H9 (cell line): ENCODE data around the gene SHROOM1. TPM values are rescaled to one million over a fixed set of nuclear protein-coding genes. Genes with fewer than 3 reads are reported as not detected.

Experiments
- DNase-seq: peaks from one replicate; pipeline ENCODE4 v3.0.0-alpha.2; 2017
- H2AFZ ChIP-seq: one replicate; pipeline ENCODE4 v1.6.1; 2013; ENCODE audit warnings: mild to moderate bottlenecking, low read length, control low read depth, moderate library complexity
- H2AK5ac ChIP-seq: 2 replicates; pipeline ENCODE4 v1.6.1; 2013; ENCODE audit warnings: low read length, control low read depth, mixed read lengths; ENCODE audit not compliant: insufficient read length
- H2BK120ac ChIP-seq: one replicate; pipeline ENCODE4 v1.6.1; 2013; ENCODE audit warnings: low read depth, mild to moderate bottlenecking, low read length, control low read depth, inconsistent platforms; ENCODE audit not compliant: poor library complexity, severe bottlenecking
- H2BK12ac ChIP-seq: 2 replicates; pipeline ENCODE4 v1.6.1; 2013; ENCODE audit warnings: low read length, control low read depth, mixed read lengths, low read depth; ENCODE audit not compliant: insufficient read length
- H2BK15ac ChIP-seq: 2 replicates; pipeline ENCODE4 v1.6.1; 2013; ENCODE audit warnings: low read depth, low read length, control low read depth
- H2BK20ac ChIP-seq: one replicate; pipeline ENCODE4 v1.6.1; 2013; ENCODE audit warnings: low read depth, mild to moderate bottlenecking, low read length, control low read depth, inconsistent platforms; ENCODE audit not compliant: poor library complexity, severe bottlenecking
- H2BK5ac ChIP-seq: 2 replicates; pipeline ENCODE4 v1.6.1; 2013; ENCODE audit warnings: low read length, control low read depth, mixed read lengths; ENCODE audit not compliant: insufficient read length
- H3K14ac ChIP-seq: 2 replicates; pipeline ENCODE4 v1.6.1; 2013; ENCODE audit warnings: low read length, control low read depth; ENCODE audit not compliant: insufficient read depth
- H3K18ac ChIP-seq: 2 replicates; pipeline ENCODE4 v1.6.1; 2013; ENCODE audit warnings: low read depth, mild to moderate bottlenecking, mixed read lengths, low read length, control low read depth; ENCODE audit not compliant: insufficient read length
- H3K23ac ChIP-seq: 2 replicates; pipeline ENCODE4 v1.6.1; 2013; ENCODE audit warnings: low read length, control low read depth, mixed read lengths, low read depth; ENCODE audit not compliant: insufficient read length
- H3K23me2 ChIP-seq: 2 replicates; pipeline ENCODE4 v1.6.1; 2013; ENCODE audit warnings: low read depth, mild to moderate bottlenecking, mixed read lengths, low read length, control low read depth; ENCODE audit not compliant: insufficient read length, poor library complexity, severe bottlenecking
- H3K27ac ChIP-seq: 2 replicates; pipeline ENCODE4 v1.5.1; 2013; ENCODE audit warnings: low read length, control low read depth, mixed read lengths, low read depth; ENCODE audit not compliant: insufficient read length
- H3K27me3 ChIP-seq: 2 replicates; pipeline ENCODE4 v1.6.1; 2013; ENCODE audit warnings: low read length, control low read depth, inconsistent platforms; ENCODE audit not compliant: insufficient read depth
- H3K4ac ChIP-seq: 2 replicates; pipeline ENCODE4 v1.6.1; 2013; ENCODE audit warnings: low read depth, mild to moderate bottlenecking, control low read depth, inconsistent platforms, low read length, moderate library complexity
- H3K4me1 ChIP-seq: 2 replicates; pipeline ENCODE4 v1.6.1; 2013; ENCODE audit warnings: low read length, control low read depth, inconsistent platforms; ENCODE audit not compliant: insufficient read depth
- H3K4me2 ChIP-seq: 2 replicates; pipeline ENCODE4 v1.6.1; 2013; ENCODE audit warnings: low read length, control low read depth, mixed read lengths; ENCODE audit not compliant: insufficient read length, insufficient read depth
- H3K56ac ChIP-seq: 2 replicates; pipeline ENCODE4 v1.6.1; 2013; ENCODE audit warnings: low read depth, mild to moderate bottlenecking, mixed read lengths, low read length, control low read depth; ENCODE audit not compliant: insufficient read length
- H3K79me1 ChIP-seq: 2 replicates; pipeline ENCODE4 v1.6.1; 2013; ENCODE audit warnings: low read depth, mild to moderate bottlenecking, moderate library complexity, low read length, control low read depth, inconsistent platforms; ENCODE audit not compliant: insufficient read depth, poor library complexity, severe bottlenecking
- H3K79me2 ChIP-seq: 2 replicates; pipeline ENCODE4 v1.6.1; 2013; ENCODE audit warnings: low read length, control low read depth, inconsistent platforms; ENCODE audit not compliant: insufficient read depth
- H3K9ac ChIP-seq: 2 replicates; pipeline ENCODE4 v1.6.1; 2013; ENCODE audit warnings: low read length, control low read depth, mixed read lengths; ENCODE audit not compliant: insufficient read length; ENCODE audit errors: extremely low read depth
- H3K9me3 ChIP-seq: one replicate; pipeline ENCODE4 v1.6.1; 2013; ENCODE audit warnings: low read depth, low read length, inconsistent platforms; ENCODE audit not compliant: control insufficient read depth
- H3T11ph ChIP-seq: one replicate; pipeline ENCODE4 v1.6.1; 2013; ENCODE audit warnings: mild to moderate bottlenecking, low read length, control low read depth, inconsistent platforms
- H4K20me1 ChIP-seq: one replicate; pipeline ENCODE4 v1.6.1; 2013; ENCODE audit not compliant: control insufficient read depth, insufficient read length, insufficient read depth
- H4K5ac ChIP-seq: 2 replicates; pipeline ENCODE4 v1.6.1; 2013; ENCODE audit warnings: low read depth, mild to moderate bottlenecking, mixed read lengths, low read length, control low read depth; ENCODE audit not compliant: insufficient read length
- H4K8ac ChIP-seq: replicated peaks from 2 replicates; pipeline ENCODE4 v1.6.1; 2013; ENCODE audit warnings: low read length, control low read depth, mixed read lengths, low read depth; ENCODE audit not compliant: insufficient read length
- H4K91ac ChIP-seq: 2 replicates; pipeline ENCODE4 v1.6.1; 2013; ENCODE audit warnings: low read depth, mild to moderate bottlenecking, moderate library complexity, mixed read lengths, low read length, control low read depth; ENCODE audit not compliant: insufficient read length
- H3K27ac Mint-ChIP-seq, 3 experiments: 2 replicates in 2 of 3; 3 replicates in 1 of 3; pipeline ENCODE4 v1.8.0; 2020 to 2021; ENCODE audit warnings: mixed read lengths in 3 of 3, mild to moderate bottlenecking in 1 of 3, moderate library complexity in 1 of 3
- H3K27me3 Mint-ChIP-seq: 2 replicates; pipeline ENCODE4 v1.8.0; 2021; ENCODE audit warnings: low read depth, mild to moderate bottlenecking, moderate library complexity, mixed read lengths
- H3K36me3 Mint-ChIP-seq, 3 experiments: 2 replicates in 2 of 3; 3 replicates in 1 of 3; pipeline ENCODE4 v1.8.0; 2020 to 2021; ENCODE audit warnings: low read depth in 3 of 3, mixed read lengths in 3 of 3; ENCODE audit not compliant: insufficient read depth in 1 of 3
- H3K4me1 Mint-ChIP-seq, 2 experiments: 2 replicates each; pipeline ENCODE4 v1.8.0; 2020; ENCODE audit warnings: mixed read lengths in 2 of 2
- H3K4me3 Mint-ChIP-seq, 2 experiments: 2 replicates in 1 of 2; 3 replicates in 1 of 2; pipeline ENCODE4 v1.8.0; 2020 to 2021; ENCODE audit warnings: mild to moderate bottlenecking in 2 of 2, mixed read lengths in 2 of 2, moderate library complexity in 1 of 2
- H3K9me3 Mint-ChIP-seq, 2 experiments: 2 replicates in 1 of 2; 3 replicates in 1 of 2; pipeline ENCODE4 v1.8.0; 2020; ENCODE audit warnings: mild to moderate bottlenecking in 2 of 2, mixed read lengths in 2 of 2, moderate library complexity in 1 of 2
- CTCF ChIP-seq: fragments of 200-600 bp; sonication (generic); conservative IDR thresholded peaks from 3 replicates; pipeline ENCODE4 v1.8.0; 2021; ENCODE audit warnings: antibody characterized with exemption, mild to moderate bottlenecking
- WGBS: extraction: QIAGEN DNeasy Blood & Tissue Kit; methylation state at CpG from one replicate; pipeline ENCODE4 v1.1.7; 2013; ENCODE audit warnings: missing lambda C conversion rate, low lambda C conversion rate, mixed read lengths; ENCODE audit not compliant: insufficient read length; ENCODE audit errors: extremely low coverage; 5-methylcytosine and 5-hydroxymethylcytosine counted together
- total RNA-seq: library from RNA; stranded (reverse); gene quantifications from 2 replicates; pipeline ENCODE4 v1.2.1, GENCODE V29; 2021

SHROOM1 gene
- total RNA-seq, 1 experiment from 2014 or later: 7.0 TPM

- no peak overlapping the region for H2BK20ac ChIP-seq
- H3K79me2 ChIP-seq: no peaks in the 10 kb centered on the region
- no CpG with 5 or more reads among the region's 4 CpGs for WGBS
- no peak overlapping the region for H4K91ac ChIP-seq
- H4K20me1 ChIP-seq: no peaks in the 10 kb centered on the region
- H2BK120ac ChIP-seq: no peak overlapping the region
- H3K4me1 ChIP-seq: no peaks in the 10 kb centered on the region
- no peak overlapping the region for H3K56ac ChIP-seq
- no peak overlapping the region for H2BK5ac ChIP-seq
- Mint-ChIP-seq H3K27me3 (peaks cover 2% of the 10 kb centered on the region), H3K9me3 (no peaks in the 10 kb centered on the region), H3K4me1 (no peaks in the 10 kb centered on the region; a peak in 1 of 4 replicates), H3K4me3 (no peak overlapping the region), H3K36me3 (no peaks in the 10 kb centered on the region), H3K27ac (no peak overlapping the region)
- no peak overlapping the region for H3K9ac ChIP-seq
- no peak overlapping the region for H3K23ac ChIP-seq
- no peak overlapping the region for H4K5ac ChIP-seq
- H3T11ph ChIP-seq: no peak overlapping the region
- H3K27me3 ChIP-seq: no peaks in the 10 kb centered on the region
- H3K18ac ChIP-seq: no peak overlapping the region
- no peak overlapping the region for H2BK15ac ChIP-seq
- no peaks in the 10 kb centered on the region for H3K9me3 ChIP-seq
- H3K79me1 ChIP-seq: no peaks in the 10 kb centered on the region
- no peak overlapping the region for H3K14ac ChIP-seq
- H2AK5ac ChIP-seq: no peak overlapping the region
- H3K23me2 ChIP-seq: no peaks in the 10 kb centered on the region
- no peak overlapping the region for H3K4me2 ChIP-seq
- H2BK12ac ChIP-seq: no peak overlapping the region
- DNase-seq: no peak
- H3K4ac ChIP-seq: no peak overlapping the region
- no peak overlapping the region for H2AFZ ChIP-seq
- H4K8ac ChIP-seq: no peak overlapping the region
- no peak overlapping the region for H3K27ac ChIP-seq
- no peak for TF ChIP-seq CTCF
Measured at GRCh38 chr5:132841305-132841704, 10.9 kb upstream of the SHROOM1 start.
